IMR-90 (cell line): ENCODE measurements around the gene AGBL5. TPM values are rescaled to one million over a fixed set of nuclear protein-coding genes. Genes with fewer than 3 reads are reported as not detected.

Experiments
- ATAC-seq: fragments of 200-7000 bp; cut with Tn5 transposase; 2 replicates; pipeline ENCODE4 v1.9.1; 2020; ENCODE audit warnings: low read depth, mild to moderate bottlenecking, moderate library complexity
- BruUV-seq: library from RNA; stranded (reverse); fragments of 400-500 nt; replicated peaks from 2 replicates; lab custom pipeline; 2021; lab: Mats Ljungman, UMichigan
- CTCF ChIA-PET: fragments of 300-600 bp; formaldehyde crosslinking; extraction: SDS; loops from one replicate; lab custom pipeline; 2021; ENCODE audit warnings: antibody characterized with exemption; lab: Yijun Ruan, JAX
- POLR2A ChIA-PET: fragments of 300-600 bp; sonication (Branson Sonifier 250); formaldehyde crosslinking; loops from one replicate; lab custom pipeline; 2022; ENCODE audit warnings: antibody characterized with exemption; ENCODE audit not compliant: unreplicated experiment; lab: Charles Lee
- DNase-seq: peaks from one replicate; pipeline ENCODE4 v3.0.0; 2013
- H2AFZ ChIP-seq: replicated peaks from 2 replicates; pipeline ENCODE3; 2013; ENCODE audit warnings: low read length, mild to moderate bottlenecking; ENCODE audit not compliant: poor library complexity
- H2AK5ac ChIP-seq: 2 replicates; pipeline ENCODE4 v1.6.1; 2013; ENCODE audit warnings: low read depth, low read length, inconsistent platforms
- H2AK9ac ChIP-seq: replicated peaks from 2 replicates; pipeline ENCODE3; 2013; ENCODE audit warnings: mild to moderate bottlenecking, low read depth, low read length, moderate library complexity; ENCODE audit not compliant: poor library complexity
- H2BK120ac ChIP-seq: 2 replicates; pipeline ENCODE4 v1.6.1; 2013; ENCODE audit warnings: low read depth, low read length, inconsistent platforms
- H2BK15ac ChIP-seq: 3 replicates; pipeline ENCODE4 v1.6.1; 2013; ENCODE audit warnings: low read depth, low read length, inconsistent platforms
- H2BK20ac ChIP-seq: 2 replicates; pipeline ENCODE4 v1.6.1; 2013; ENCODE audit warnings: low read depth, mild to moderate bottlenecking, inconsistent platforms, low read length, moderate library complexity
- H2BK5ac ChIP-seq: 2 replicates; pipeline ENCODE4 v1.6.1; 2013; ENCODE audit warnings: mild to moderate bottlenecking, low read depth, low read length, inconsistent platforms; ENCODE audit not compliant: poor library complexity, severe bottlenecking
- H3K14ac ChIP-seq: replicated peaks from 2 replicates; pipeline ENCODE4 v1.6.1; 2013; ENCODE audit warnings: low read depth, low read length, inconsistent platforms
- H3K18ac ChIP-seq: 2 replicates; pipeline ENCODE4 v1.6.1; 2013; ENCODE audit warnings: low read depth, low read length, control low read depth
- H3K23ac ChIP-seq: 2 replicates; pipeline ENCODE4 v1.6.1; 2013; ENCODE audit warnings: low read depth, low read length, inconsistent platforms
- H3K27ac ChIP-seq: 2 replicates; pipeline ENCODE4 v1.5.1; 2013; ENCODE audit warnings: mild to moderate bottlenecking, control low read depth, low read length; ENCODE audit not compliant: insufficient read depth
- H3K27me3 ChIP-seq: 2 replicates; pipeline ENCODE4 v1.6.1; 2013; ENCODE audit warnings: low read length; ENCODE audit not compliant: control insufficient read depth, insufficient read depth
- H3K36me3 ChIP-seq: 2 replicates; pipeline ENCODE4 v1.6.1; 2013; ENCODE audit warnings: low read length, mixed read lengths; ENCODE audit not compliant: control insufficient read depth, insufficient read depth
- H3K4ac ChIP-seq: 2 replicates; pipeline ENCODE4 v1.6.1; 2013; ENCODE audit warnings: low read depth, low read length, inconsistent platforms
- H3K4me1 ChIP-seq: 2 replicates; pipeline ENCODE4 v1.6.1; 2013; ENCODE audit warnings: low read length, mixed read lengths; ENCODE audit not compliant: control insufficient read depth, insufficient read depth
- H3K4me2 ChIP-seq: 2 replicates; pipeline ENCODE4 v1.6.1; 2013; ENCODE audit warnings: low read depth, mild to moderate bottlenecking, control low read depth, low read length, moderate library complexity
- H3K4me3 ChIP-seq: 2 replicates; pipeline ENCODE4 v1.5.1; 2013; ENCODE audit warnings: low read depth, mild to moderate bottlenecking, control low read depth, low read length, moderate library complexity; ENCODE audit not compliant: insufficient read depth
- H3K56ac ChIP-seq: 2 replicates; pipeline ENCODE4 v1.6.1; 2013; ENCODE audit warnings: low read length, inconsistent platforms; ENCODE audit not compliant: insufficient read depth; ENCODE audit errors: extremely low read depth
- H3K79me1 ChIP-seq, 2 experiments: 2 replicates each; pipeline ENCODE4 v1.6.1; 2013; ENCODE audit warnings: low read length in 2 of 2, inconsistent platforms in 1 of 2, low read depth in 1 of 2
- H3K9ac ChIP-seq: 2 replicates; pipeline ENCODE4 v1.6.1; 2013; ENCODE audit warnings: low read depth, low read length, control low read depth
- H3K9me1 ChIP-seq: 2 replicates; pipeline ENCODE4 v1.6.1; 2013; ENCODE audit warnings: low read length, inconsistent platforms; ENCODE audit not compliant: insufficient read depth
- H3K9me3 ChIP-seq: 2 replicates; pipeline ENCODE4 v1.6.1; 2013; ENCODE audit warnings: low read length; ENCODE audit not compliant: control insufficient read depth, insufficient read depth
- H4K20me1 ChIP-seq: 2 replicates; pipeline ENCODE4 v1.6.1; 2013; ENCODE audit warnings: low read length, inconsistent platforms; ENCODE audit not compliant: insufficient read depth
- H4K5ac ChIP-seq: 2 replicates; pipeline ENCODE4 v1.6.1; 2013; ENCODE audit warnings: mild to moderate bottlenecking, low read depth, low read length, control low read depth
- H4K8ac ChIP-seq, 2 experiments: 2 replicates each; pipeline ENCODE4 v1.6.1; 2013; ENCODE audit warnings: low read depth in 2 of 2, low read length in 2 of 2, control low read depth in 1 of 2, inconsistent platforms in 1 of 2
- H4K91ac ChIP-seq: 2 replicates; pipeline ENCODE4 v1.6.1; 2013; ENCODE audit warnings: low read depth, low read length, inconsistent platforms; ENCODE audit not compliant: insufficient read depth
- CEBPB ChIP-seq: IDR thresholded peaks from 2 replicates; pipeline ENCODE4 v1.6.1; 2012; ENCODE audit warnings: low read depth, low read length, improper control_type of control experiment
- MAFK ChIP-seq: IDR thresholded peaks from 2 replicates; pipeline ENCODE4 v1.6.1; 2012; ENCODE audit warnings: low read depth, low read length, improper control_type of control experiment
- MXI1 ChIP-seq: IDR thresholded peaks from 2 replicates; pipeline ENCODE4 v1.6.1; 2012; ENCODE audit warnings: low read depth, mild to moderate bottlenecking, low read length, moderate library complexity, borderline replicate concordance
- POLR2A ChIP-seq: IDR thresholded peaks from 2 replicates; pipeline ENCODE4 v1.6.1; 2012; ENCODE audit warnings: mild to moderate bottlenecking, low read depth, low read length
- RCOR1 ChIP-seq: IDR thresholded peaks from 2 replicates; pipeline ENCODE4 v1.6.1; 2012; ENCODE audit warnings: mild to moderate bottlenecking, low read length, improper control_type of control experiment; ENCODE audit not compliant: insufficient replicate concordance
- RFX5 ChIP-seq: IDR thresholded peaks from 2 replicates; pipeline ENCODE4 v1.8.0; 2012; ENCODE audit warnings: low read depth, mild to moderate bottlenecking, low read length, moderate library complexity
- WGBS, 2 experiments: methylation state at CpG; one replicate each; pipeline versions ENCODE4 v1.1.5 to v1.1.7; 2013; ENCODE audit warnings: missing lambda C conversion rate in 2 of 2; ENCODE audit not compliant: insufficient read length in 1 of 2; ENCODE audit errors: extremely low coverage in 2 of 2; 5-methylcytosine and 5-hydroxymethylcytosine counted together
- dilution Hi-C: fragments of 300-500 bp; cut with HindIII; formaldehyde crosslinking; loops from one replicate; pipeline ENCODE4 v1.14.3; 2018; ENCODE audit warnings: low sequenced_read_pairs; ENCODE audit not compliant: unreplicated experiment
- in situ Hi-C: fragments of 300-500 bp; cut with MboI; formaldehyde crosslinking; loops from 3 replicates; pipeline ENCODE4 v1.14.3; 2019; ENCODE audit warnings: low sequenced_read_pairs, inconsistent platforms, mixed read lengths
- intact Hi-C: fragments of 100-400 bp; cut with micrococcal nuclease; formaldehyde crosslinking; loops from 2 replicates; pipeline ENCODE4 v1.10.0; 2022
- polyA plus RNA-seq, 3 experiments: library from polyadenylated mRNA; depleted of rRNA; stranded (reverse); fragments of >200 nt; gene quantifications; 2 replicates each; pipeline ENCODE4 v1.2.3, GENCODE V29; 2012; ENCODE audit warnings: low replicate concordance in 1 of 3
- total RNA-seq: library from RNA; depleted of rRNA; stranded (reverse); fragments of >200 nt; gene quantifications from 2 replicates; pipeline ENCODE4 v1.2.3, GENCODE V29; 2012
- TF ChIP-seq, protein P1 (sequence below): fragments of 150-350 bp; IDR thresholded peaks from 2 replicates; pipeline ENCODE4 v1.6.1; 2017; ENCODE audit warnings: mild to moderate bottlenecking, antibody characterized with exemption, low read length, low read depth

AGBL5 gene
- total and polyA plus RNA-seq, 2 of the 4 experiments (the other 2 are of a cell fraction) = 19.0 to 26.2 TPM

DNA sequence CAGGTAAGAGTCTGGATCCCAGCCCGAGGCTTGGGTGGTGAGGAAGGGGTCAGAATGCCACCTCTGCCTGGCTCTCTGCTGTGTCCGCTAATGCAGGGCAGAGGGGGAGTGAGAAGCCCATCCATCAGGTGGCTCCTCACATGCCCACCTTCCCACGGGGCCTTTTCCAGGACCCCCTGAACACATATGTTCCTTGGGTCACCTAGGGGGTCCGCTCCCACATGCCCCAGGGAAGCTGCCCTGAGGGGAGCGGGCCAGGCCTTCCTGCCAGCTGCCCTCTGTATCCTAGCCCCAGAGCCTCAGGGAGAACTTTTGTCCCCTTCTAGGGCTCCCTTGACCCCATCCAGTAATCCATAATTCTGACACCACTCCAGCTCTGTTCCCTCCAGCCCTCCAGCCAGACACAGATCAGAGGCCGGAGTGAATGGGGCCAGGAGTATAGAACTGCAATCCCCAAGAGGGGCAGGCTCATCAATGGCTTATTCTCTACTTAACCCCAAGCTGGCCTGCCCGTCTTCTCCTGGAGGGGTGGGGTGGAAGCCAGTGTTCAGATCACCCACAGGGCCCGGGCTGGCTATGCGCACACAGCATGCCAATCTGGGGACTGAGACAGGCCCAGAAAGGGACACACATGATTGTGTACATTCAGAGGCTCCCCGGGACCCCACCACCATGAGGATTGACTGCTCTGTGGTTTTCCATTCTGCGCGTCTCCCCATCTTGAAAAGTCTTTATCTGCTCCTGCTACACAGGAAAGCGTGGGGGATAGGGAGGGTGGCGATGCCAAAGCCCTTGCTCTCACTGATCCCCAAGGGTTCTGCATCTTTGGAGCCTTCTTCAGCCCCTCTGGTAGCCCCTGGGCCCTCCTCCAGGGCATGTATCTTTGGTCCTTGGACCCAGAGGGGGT lies 28.0 kb downstream of the AGBL5 start:
- CTCF ChIA-PET = no interaction called here

More for the DNA sequence above, 28.0 kb downstream of the AGBL5 start:
- peaks cover 11% of the 10 kb centered on the region; the same call in 1 of the 2 replicates for H3K9me1 ChIP-seq
- H2BK15ac ChIP-seq = no peak overlapping the region; the same call in 2 of the 3 replicates
- intact Hi-C loops = no loop called here
- H3K4me1 ChIP-seq = peaks cover 25% of the 10 kb centered on the region
- peak overlapping the region; percentile 97 for H3K9ac ChIP-seq
- peak overlapping the region; percentile 94 for H2AK9ac ChIP-seq
- peak overlapping the region; percentile 82 for H3K14ac ChIP-seq
- peak overlapping the region; percentile 89 for H3K4ac ChIP-seq
- peak overlapping the region; percentile 27 for H2BK20ac ChIP-seq
- H2BK120ac ChIP-seq = peak overlapping the region; percentile 36
- H3K18ac ChIP-seq = peak overlapping the region; percentile 93
- POLR2A ChIA-PET = interaction anchor here (0.6 kb wide), 1 partner anchor 46 kb away, joined by 11 read pairs; no protein-coding TSS in a partner anchor
- H4K5ac ChIP-seq = peak overlapping the region; percentile 84
- peak overlapping the region; percentile 91 for H2BK5ac ChIP-seq
- H3K23ac ChIP-seq = peak overlapping the region; percentile 86
- WGBS, 2 experiments = no CpG with 5 or more reads among the region's 14 CpGs
- no peaks in the 10 kb centered on the region for H3K9me3 ChIP-seq
- TF ChIP-seq RCOR1 (no peak), RFX5 (no peak), MXI1 (no peak), POLR2A (no peak), MAFK (no peak), CEBPB (no peak)
- TF ChIP-seq, protein P1, sequence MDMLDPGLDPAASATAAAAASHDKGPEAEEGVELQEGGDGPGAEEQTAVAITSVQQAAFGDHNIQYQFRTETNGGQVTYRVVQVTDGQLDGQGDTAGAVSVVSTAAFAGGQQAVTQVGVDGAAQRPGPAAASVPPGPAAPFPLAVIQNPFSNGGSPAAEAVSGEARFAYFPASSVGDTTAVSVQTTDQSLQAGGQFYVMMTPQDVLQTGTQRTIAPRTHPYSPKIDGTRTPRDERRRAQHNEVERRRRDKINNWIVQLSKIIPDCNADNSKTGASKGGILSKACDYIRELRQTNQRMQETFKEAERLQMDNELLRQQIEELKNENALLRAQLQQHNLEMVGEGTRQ = no peak
- peak overlapping the region; percentile 89 for H2AK5ac ChIP-seq
- ATAC-seq = peak; percentile 2
- H4K91ac ChIP-seq = peak overlapping the region; percentile 80
- H3K79me1 ChIP-seq = peaks cover 3 to 52% of the 10 kb centered on the region in 2 experiments; a peak in 3 of 4 replicates
- H3K36me3 ChIP-seq = peaks cover 26% of the 10 kb centered on the region; the same call in 1 of the 2 replicates
- H3K27me3 ChIP-seq = no peaks in the 10 kb centered on the region
- peak overlapping the region; percentile 78 for H3K56ac ChIP-seq
- DNase-seq = no peak
- in situ Hi-C loops = no loop called here
- no TSS peak for BruUV-seq
- H3K4me2 ChIP-seq = peak overlapping the region; percentile 98
- peaks cover 14% of the 10 kb centered on the region for H4K20me1 ChIP-seq
- H4K8ac ChIP-seq = peak overlapping the region; percentile 85 to 92
- dilution Hi-C loops = no loop called here
- peak overlapping the region; percentile 82 for H3K4me3 ChIP-seq
- peak overlapping the region; percentile 98 for H3K27ac ChIP-seq
- peak overlapping the region; percentile 83 for H2AFZ ChIP-seq
